K562 (cell line): ENCODE measurements around the gene AGPAT1. TPM values are rescaled to one million over a fixed set of nuclear protein-coding genes. Genes with fewer than 3 reads are reported as not detected.

ENCODE experiments used
- BMI1 ChIP-seq: fragments of 150-350 bp; IDR thresholded peaks from 2 replicates; pipeline ENCODE4 v1.6.1; 2014; ENCODE audit warnings: low read length
- DDX20 ChIP-seq: fragments of 450-650 bp; IDR thresholded peaks from 2 replicates; pipeline ENCODE4 v1.6.1; 2016; ENCODE audit warnings: missing genetic modification characterization, low read depth, mild to moderate bottlenecking, missing compliant biosample characterization, moderate library complexity
- DIDO1 ChIP-seq: fragments of 450-650 bp; IDR thresholded peaks from 2 replicates; pipeline ENCODE4 v1.6.1; 2016; ENCODE audit warnings: low read depth, missing biosample characterization, missing genetic modification characterization
- DNMT1 ChIP-seq: fragments of 450-650 bp; IDR thresholded peaks from 2 replicates; pipeline ENCODE4 v1.6.1; 2016; ENCODE audit warnings: antibody characterized with exemption, mild to moderate bottlenecking
- DPF2 ChIP-seq: fragments of 450-650 bp; IDR thresholded peaks from 2 replicates; pipeline ENCODE4 v1.6.1; 2016
- FUS ChIP-seq: fragments of 200-400 bp; formaldehyde crosslinking; optimal IDR thresholded peaks from 2 replicates; pipeline ENCODE3; 2017; ENCODE audit warnings: low read depth, low read length
- HMGXB4 ChIP-seq: sonication (generic); formaldehyde crosslinking; IDR thresholded peaks from 2 replicates; pipeline ENCODE4 v1.8.1; 2023; ENCODE audit warnings: mild to moderate bottlenecking, missing genetic modification reagents
- MCM7 ChIP-seq, 2 experiments: fragments of 450-650 bp; IDR thresholded peaks; 2 replicates each; pipeline ENCODE4 v1.6.1; 2016 to 2018
- NFRKB ChIP-seq: fragments of 450-650 bp; IDR thresholded peaks from 2 replicates; pipeline ENCODE4 v1.6.1; 2016; ENCODE audit warnings: low read depth
- POLR3A ChIP-seq: IDR thresholded peaks from 2 replicates; pipeline ENCODE4 v1.6.1; 2011; ENCODE audit warnings: borderline replicate concordance, mild to moderate bottlenecking, moderate library complexity; ENCODE audit not compliant: insufficient read length, insufficient read depth; ENCODE audit errors: extremely low read depth
- RAD21 ChIP-seq, 2 experiments: fragments of 250-450 bp in 1 of 2; fragments of 450-650 bp in 1 of 2; sonication (Bioruptor Pico) in 1 of 2; formaldehyde crosslinking in 1 of 2; IDR thresholded peaks in 1 of 2; conservative IDR thresholded peaks in 1 of 2; 2 replicates each; pipeline versions ENCODE4 v1.4.0 to v1.8.0; 2020 to 2022; ENCODE audit warnings: mild to moderate bottlenecking in 2 of 2, moderate library complexity in 1 of 2
- RBM22 ChIP-seq: fragments of 200-400 bp; formaldehyde crosslinking; IDR thresholded peaks from 2 replicates; pipeline ENCODE4 v1.6.1; 2018; ENCODE audit warnings: low read length, low read depth; ENCODE audit not compliant: poor library complexity, severe bottlenecking
- RHOXF2B ChIP-seq: fragments of 250-450 bp; sonication (Bioruptor Pico); conservative IDR thresholded peaks from 2 replicates; pipeline ENCODE4 v1.5.1; 2021
- SIN3A ChIP-seq, 2 experiments: fragments of 150-350 bp in 1 of 2; IDR thresholded peaks; 2 replicates each; pipeline ENCODE4 v1.6.1; 2011 to 2016; ENCODE audit warnings: borderline replicate concordance in 2 of 2, low read depth in 2 of 2, low read length in 2 of 2, mild to moderate bottlenecking in 2 of 2, moderate library complexity in 2 of 2; ENCODE audit not compliant: control insufficient read depth in 1 of 2
- SMAD4 ChIP-seq: fragments of 250-450 bp; sonication (Bioruptor Pico); conservative IDR thresholded peaks from 2 replicates; pipeline ENCODE4 v1.8.0; 2021; ENCODE audit warnings: inconsistent platforms, mild to moderate bottlenecking, moderate library complexity
- SMARCA4 ChIP-seq: fragments of 450-650 bp; IDR thresholded peaks from 2 replicates; pipeline ENCODE4 v1.6.1; 2016
- SMARCE1 ChIP-seq: fragments of 450-650 bp; IDR thresholded peaks from 2 replicates; pipeline ENCODE4 v1.7.1; 2016; ENCODE audit warnings: mild to moderate bottlenecking
- STAT5A ChIP-seq: IDR thresholded peaks from 2 replicates; pipeline ENCODE4 v1.6.1; 2012; ENCODE audit warnings: low read length, inconsistent platforms, borderline replicate concordance
- STAT5B ChIP-seq: fragments of 250-450 bp; sonication (Bioruptor Pico); IDR thresholded peaks from 2 replicates; pipeline ENCODE4 v1.8.0; 2021; ENCODE audit warnings: mild to moderate bottlenecking, inconsistent platforms
- ZKSCAN3 ChIP-seq: fragments of 250-450 bp; sonication (Bioruptor Pico); IDR thresholded peaks from 2 replicates; pipeline ENCODE4 v1.4.0; 2020
- ZNF274 ChIP-seq: IDR thresholded peaks from 2 replicates; pipeline ENCODE4 v1.6.1; 2011; ENCODE audit warnings: low read depth, mild to moderate bottlenecking, low read length, moderate library complexity, borderline replicate concordance
- ZNF282 ChIP-seq: sonication (generic); formaldehyde crosslinking; IDR thresholded peaks from 2 replicates; pipeline ENCODE4 v1.8.1; 2023; ENCODE audit warnings: missing genetic modification reagents
- ZNF644 ChIP-seq: fragments of 200-800 bp; sonication (Bioruptor generic); IDR thresholded peaks from 2 replicates; pipeline ENCODE4 v1.6.1; 2016; ENCODE audit warnings: low read depth, missing genetic modification characterization, missing compliant biosample characterization
- polyA plus RNA-seq, 8 experiments: library from polyadenylated mRNA; depleted of rRNA in 4 of 8; stranded (reverse) in 5 of 8; unstranded in 3 of 8; fragments of >200 nt; fragmentation: Nextera tagmentation in 2 of 8; fragmentation: Illumina TruSeq in 1 of 8; extraction: Ambion mirVana in 2 of 8; extraction: Trizol in 1 of 8; gene quantifications; 2 replicates each; pipeline versions ENCODE4 v1.2.1 to v1.2.3, GENCODE V29; 2011 to 2014; ENCODE audit warnings: inconsistent platforms in 1 of 8, missing spikeins in 1 of 8
- total RNA-seq, 7 experiments: library from RNA; depleted of rRNA in 6 of 7; stranded (reverse); fragments of >200 nt in 6 of 7; fragmentation: Illumina TruSeq in 2 of 7; extraction: Trizol in 2 of 7; gene quantifications; 2 replicates each; pipeline versions ENCODE4 v1.2.1 to v1.2.3, GENCODE V29; 2011 to 2021; ENCODE audit warnings: low replicate concordance in 1 of 7
- TF ChIP-seq, protein P1 (sequence below): IDR thresholded peaks from 2 replicates; pipeline ENCODE4 v1.6.1; 2011; ENCODE audit warnings: borderline replicate concordance, low read depth, mild to moderate bottlenecking, moderate library complexity, low read length; ENCODE audit not compliant: insufficient read depth, poor library complexity, severe bottlenecking
- TF ChIP-seq, protein P2 (sequence below), 2 experiments: fragments of 450-650 bp in 1 of 2; sonication (generic) in 1 of 2; formaldehyde crosslinking; conservative IDR thresholded peaks; 2 replicates each; pipeline versions ENCODE4 v1.4.0 to v1.8.1; 2020 to 2022; ENCODE audit warnings: mild to moderate bottlenecking in 1 of 2, missing genetic modification reagents in 1 of 2

The AGPAT1 gene
- total and polyA plus RNA-seq, 9 of the 15 experiments (the other 6 are each of a cell fraction or from before 2014, with no cell fraction given) = 37.9 to 176 (median 69.4) TPM

DNA sequence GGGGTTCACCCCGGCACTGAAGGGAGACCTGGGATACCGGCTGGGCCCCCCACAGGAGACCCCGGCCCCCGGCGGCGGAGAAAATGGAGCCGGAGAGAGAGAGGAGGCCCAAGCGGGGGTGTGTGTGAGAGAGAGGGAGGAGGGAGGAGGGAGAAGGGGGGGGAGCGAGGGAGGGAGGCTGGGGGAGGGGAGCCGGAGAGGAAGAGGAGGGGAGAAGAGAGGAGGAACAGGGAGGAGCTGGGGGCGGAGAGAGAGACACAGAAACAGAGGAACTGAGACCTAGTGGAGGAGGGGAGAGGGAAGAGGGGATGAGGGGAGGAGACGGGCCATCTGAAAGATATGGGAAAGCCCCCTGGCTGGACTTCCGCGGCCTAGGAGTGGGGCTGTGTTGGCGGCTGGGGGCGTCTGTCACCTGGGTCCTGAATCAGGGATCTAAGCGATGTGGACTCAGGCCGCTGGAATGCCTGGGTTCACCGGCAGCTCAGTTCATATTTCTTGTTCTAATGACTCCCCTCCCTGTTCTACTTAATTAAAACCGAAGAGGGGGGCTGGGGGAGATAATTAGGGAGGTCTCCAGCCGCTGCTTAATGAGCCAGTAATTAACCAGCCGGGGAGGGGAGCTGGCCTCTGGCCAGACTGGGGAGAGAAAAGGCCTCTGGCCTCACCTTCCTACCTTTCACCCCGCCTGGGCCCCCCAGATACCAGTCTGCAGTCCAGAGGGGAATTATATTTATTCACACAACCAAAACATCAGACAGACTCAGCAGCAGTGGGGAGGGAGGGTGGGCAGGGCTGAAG lies 14.4 kb upstream of the AGPAT1 start, which contains the start of gene PBX2 (continued):
- 0 out of 2 replicates have a peak, but pooled peaks have one; percentile 66 for TF ChIP-seq NFRKB
- TF ChIP-seq DDX20 (tag) = no peak
- TF ChIP-seq HMGXB4 (CRISPR knock-in tag) = no peak
- 0 out of 2 replicates have a peak, but pooled peaks have one; percentile 9 for TF ChIP-seq RHOXF2B (CRISPR knock-in tag)
- TF ChIP-seq, protein P1, sequence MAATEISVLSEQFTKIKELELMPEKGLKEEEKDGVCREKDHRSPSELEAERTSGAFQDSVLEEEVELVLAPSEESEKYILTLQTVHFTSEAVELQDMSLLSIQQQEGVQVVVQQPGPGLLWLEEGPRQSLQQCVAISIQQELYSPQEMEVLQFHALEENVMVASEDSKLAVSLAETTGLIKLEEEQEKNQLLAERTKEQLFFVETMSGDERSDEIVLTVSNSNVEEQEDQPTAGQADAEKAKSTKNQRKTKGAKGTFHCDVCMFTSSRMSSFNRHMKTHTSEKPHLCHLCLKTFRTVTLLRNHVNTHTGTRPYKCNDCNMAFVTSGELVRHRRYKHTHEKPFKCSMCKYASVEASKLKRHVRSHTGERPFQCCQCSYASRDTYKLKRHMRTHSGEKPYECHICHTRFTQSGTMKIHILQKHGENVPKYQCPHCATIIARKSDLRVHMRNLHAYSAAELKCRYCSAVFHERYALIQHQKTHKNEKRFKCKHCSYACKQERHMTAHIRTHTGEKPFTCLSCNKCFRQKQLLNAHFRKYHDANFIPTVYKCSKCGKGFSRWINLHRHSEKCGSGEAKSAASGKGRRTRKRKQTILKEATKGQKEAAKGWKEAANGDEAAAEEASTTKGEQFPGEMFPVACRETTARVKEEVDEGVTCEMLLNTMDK = peak; percentile 14
- TF ChIP-seq BMI1 = no peak
- no peak for TF ChIP-seq DIDO1 (tag)
- TF ChIP-seq ZKSCAN3 (CRISPR knock-in tag) = no peak
- TF ChIP-seq ZNF274 = no peak
- TF ChIP-seq, protein P2, sequence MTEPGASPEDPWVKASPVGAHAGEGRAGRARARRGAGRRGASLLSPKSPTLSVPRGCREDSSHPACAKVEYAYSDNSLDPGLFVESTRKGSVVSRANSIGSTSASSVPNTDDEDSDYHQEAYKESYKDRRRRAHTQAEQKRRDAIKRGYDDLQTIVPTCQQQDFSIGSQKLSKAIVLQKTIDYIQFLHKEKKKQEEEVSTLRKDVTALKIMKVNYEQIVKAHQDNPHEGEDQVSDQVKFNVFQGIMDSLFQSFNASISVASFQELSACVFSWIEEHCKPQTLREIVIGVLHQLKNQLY (CRISPR knock-in tag; conservative IDR thresholded peaks at IDR 0.05) = no peak
- TF ChIP-seq DNMT1 = no peak
- TF ChIP-seq RBM22 = no peak
- no peak for TF ChIP-seq RAD21 (CRISPR knock-in tag; conservative IDR thresholded peaks at IDR 0.05 in 1 of 2, IDR thresholded peaks at IDR 0.05 in 1 of 2)
- TF ChIP-seq FUS = no peak
- no peak for TF ChIP-seq MCM7 (IDR thresholded peaks at IDR 0.05)
- peak; percentile 86 for TF ChIP-seq SMARCE1
- no peak for TF ChIP-seq POLR3A
- TF ChIP-seq ZNF644 = no peak
- peak; percentile 50; the same call in 1 of the 2 replicates for TF ChIP-seq SMAD4
- TF ChIP-seq STAT5B = no peak
- peak; percentile 77 for TF ChIP-seq SMARCA4
- peak in 1 of 2 experiments; percentile 54; a peak in 2 of 4 replicates for TF ChIP-seq SIN3A (IDR thresholded peaks at IDR 0.05; ENCODE audit: borderline replicate concordance in 2 of 2, control insufficient read depth in 1 of 2, low read depth in 2 of 2, low read length in 2 of 2)
- TF ChIP-seq DPF2 = peak; percentile 88
- TF ChIP-seq ZNF282 = no peak
- no peak for TF ChIP-seq STAT5A
